Inflammatory macrophage (primary cell): Measurements from ENCODE around the gene SELL.
"Not testable (repeated sequence)": the region's sequence is repeated elsewhere in the genome, so short reads cannot be mapped to it uniquely, and the experiment has no call there.

Experiments used
- DNase-seq, 2 donors: peaks; one replicate each; pipeline ENCODE4 v3.0.0-alpha.2; 2020 to 2022
- total RNA-seq, 18 experiments: gene quantifications; one replicate each; lab custom pipeline; 2026; ENCODE audit warnings: mixed read lengths in 6 of 18, inconsistent platforms in 2 of 18; lab: John Stamatoyannopoulos, UW

SELL gene
- 0.16 to 20.3 (median 2.4) reads per million in 18 experiments for total RNA-seq

- DNase-seq = peak; percentile 80 to 86
Measured at GRCh38 chr1:169711469-169712308, at the start of gene SELL. Gene SELL (minus strand): TSS chr1:169711620. CDS start chr1:169711498, 122 bp downstream.

- DNase-seq = no peak
Measured at GRCh38 chr1:169759038-169759437, 47.6 kb upstream of the SELL start.

DNA sequence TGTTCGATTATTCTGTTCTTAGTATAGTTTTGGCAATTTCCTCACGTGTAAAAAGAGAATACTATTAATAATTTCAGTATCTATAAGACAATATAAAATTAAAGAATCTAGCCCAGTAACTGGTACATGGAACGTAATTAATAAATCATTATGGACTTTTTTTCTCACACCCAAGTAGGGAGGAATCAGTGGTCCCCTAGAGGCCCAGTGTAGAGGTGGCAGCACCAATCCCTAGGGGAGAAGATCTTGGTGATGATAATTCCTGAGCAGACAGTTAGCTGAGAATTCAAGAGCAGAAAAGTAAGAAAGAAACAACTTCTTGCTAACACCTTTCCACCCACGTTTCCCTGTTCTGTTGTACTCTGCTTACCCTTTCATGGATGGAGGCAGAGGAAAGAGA, 42.1 kb upstream of the SELL start:
- DNase-seq = no peak

GRCh38 chr1:169750041-169750440, 38.6 kb upstream of the SELL start:
- DNase-seq = no peak

GRCh38 chr1:169746550-169746949, 35.1 kb upstream of the SELL start:
- DNase-seq = no peak

GRCh38 chr1:169745015-169745861, 33.8 kb upstream of the SELL start:
- no peak for DNase-seq

DNA sequence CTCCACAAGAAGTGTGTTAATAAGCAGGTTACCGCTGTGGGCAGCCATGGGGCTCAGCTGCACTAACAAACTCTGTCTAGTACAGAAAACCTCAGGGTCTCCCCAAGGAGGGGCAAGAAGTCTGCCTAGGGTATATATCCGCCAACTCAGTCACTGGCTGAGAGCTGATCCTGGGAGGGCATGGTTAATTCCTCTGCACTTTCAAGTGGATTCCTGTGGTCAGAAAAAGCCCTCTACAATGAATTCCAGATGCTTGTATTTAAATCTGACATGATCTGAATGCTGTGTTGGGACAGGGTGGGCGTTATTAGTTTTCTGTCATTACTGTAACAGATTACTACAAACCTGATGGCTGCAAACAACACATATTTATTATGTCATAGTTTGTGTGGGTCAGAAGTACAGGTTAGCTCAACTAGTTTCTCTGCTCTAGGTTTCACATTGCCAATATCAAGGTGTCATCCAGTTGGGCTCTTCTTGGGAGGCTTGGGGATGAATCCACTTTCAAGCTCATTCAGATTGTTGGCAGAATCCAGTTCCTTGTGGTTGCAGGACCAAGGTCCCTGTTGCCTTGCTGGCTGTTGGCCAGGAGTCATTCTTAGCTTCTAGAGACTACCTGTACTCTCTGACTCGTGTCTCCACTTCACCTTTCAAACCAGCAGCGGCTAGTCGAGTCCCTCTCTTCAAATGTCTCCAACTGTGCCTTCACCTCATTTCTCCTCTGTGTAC, 30.4 kb upstream of the SELL start:
- DNase-seq = no peak

DNA sequence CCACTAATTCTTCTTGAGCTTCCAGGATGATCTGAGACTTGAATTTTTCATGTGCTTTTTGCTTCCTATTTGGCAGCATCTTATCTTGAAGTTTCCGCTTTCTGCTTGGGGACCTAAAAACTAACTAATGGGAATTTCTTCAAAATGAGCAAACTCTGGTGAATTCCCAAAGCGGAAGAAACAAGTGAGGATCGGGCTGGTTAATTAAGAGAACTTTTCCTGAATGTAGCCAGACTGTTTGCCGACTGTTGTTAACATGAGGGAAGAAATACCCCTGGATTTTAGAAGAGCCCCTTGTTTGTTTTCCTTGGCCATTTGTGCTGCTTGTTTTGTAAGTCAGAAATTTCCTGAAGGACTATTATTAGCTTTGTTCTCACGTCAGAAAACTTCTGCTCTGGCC, 28.6 kb upstream of the SELL start:
- no peak for DNase-seq

DNA sequence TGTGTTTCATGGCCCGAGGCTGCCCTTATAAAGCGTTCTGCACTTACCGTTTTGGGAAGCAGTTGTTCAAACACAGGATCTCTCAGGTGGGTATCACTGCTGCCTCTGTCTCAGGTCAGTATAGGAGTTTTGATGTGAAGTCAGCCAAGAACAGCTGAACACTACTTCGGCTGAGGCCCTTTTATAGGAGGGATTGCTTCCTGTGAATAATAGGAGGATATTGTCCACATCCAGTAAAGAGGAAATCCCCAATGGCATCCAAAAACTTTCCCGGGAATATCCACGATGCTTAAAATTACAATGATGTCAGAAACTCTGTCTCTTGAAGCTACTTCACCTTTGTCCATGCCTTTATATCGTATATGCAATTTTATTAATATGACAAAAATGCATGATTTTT, 22.5 kb upstream of the SELL start, which contains the start of gene SELE:
Gene SELE (minus strand): TSS at position 156 of the 400 bp plus-strand sequence. CDS start 467 bp downstream, outside the sequence.
- no peak for DNase-seq

DNA sequence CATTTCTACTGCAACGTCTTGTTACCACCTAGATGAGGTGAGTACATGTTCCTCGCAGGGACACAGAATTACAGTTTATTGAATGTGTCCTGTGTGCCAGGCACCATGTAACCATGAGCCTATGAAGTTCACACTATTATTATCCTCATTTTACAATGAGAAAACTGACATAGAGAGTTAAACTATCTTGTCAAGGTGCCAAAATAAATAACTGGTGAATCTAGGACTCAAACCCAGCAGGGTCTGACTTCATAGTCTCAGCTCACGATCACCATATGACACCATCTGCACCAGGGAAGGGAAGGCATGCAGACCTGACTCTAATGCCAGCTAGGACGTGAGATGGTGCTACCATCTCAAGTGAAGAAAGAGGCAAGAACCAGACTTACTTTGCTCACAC, 20.0 kb upstream of the SELL start:
- DNase-seq = no peak

- DNase-seq = no peak
Measured at GRCh38 chr1:169729991-169730390, 18.6 kb upstream of the SELL start.

DNA sequence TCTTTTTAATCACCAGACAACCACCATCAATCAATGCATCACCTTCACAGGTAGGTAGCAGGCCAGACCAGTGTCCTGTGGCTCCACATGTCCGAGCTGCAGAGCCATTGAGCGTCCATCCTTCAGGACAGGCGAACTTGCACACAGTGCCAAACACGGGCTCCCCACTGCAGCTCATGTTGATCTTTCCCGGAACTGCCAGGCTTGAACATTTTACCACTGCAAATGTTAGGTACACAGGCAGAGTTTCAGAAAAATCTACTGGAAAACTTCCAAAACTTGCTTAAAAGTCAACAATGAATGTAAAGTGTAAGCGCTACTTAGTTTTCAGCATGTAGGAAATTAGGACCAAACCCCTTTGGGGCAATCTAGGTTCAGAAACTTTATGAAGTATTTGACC, 15.9 kb upstream of the SELL start:
- DNase-seq = no peak

- no peak for DNase-seq
Measured at GRCh38 chr1:169726851-169727250, 15.4 kb upstream of the SELL start.

DNA sequence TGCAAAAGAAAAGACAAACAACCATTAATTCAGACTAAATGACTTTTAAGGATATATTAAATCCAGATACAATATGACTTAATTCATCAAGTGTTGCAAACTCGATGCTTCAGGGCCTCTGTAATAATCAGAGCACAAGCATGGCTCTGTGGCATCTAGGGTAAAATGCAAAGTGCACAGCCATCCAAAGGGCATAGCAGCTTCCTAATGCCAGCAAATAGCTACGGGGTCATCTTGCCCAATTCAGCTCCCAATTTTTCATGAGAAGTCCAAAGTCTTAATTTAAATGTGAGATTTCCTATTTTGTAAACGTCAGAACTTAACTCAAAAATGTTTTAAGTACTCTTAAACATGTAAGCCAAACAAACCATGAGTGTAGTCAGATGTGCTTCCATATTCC, 14.5 kb upstream of the SELL start:
- DNase-seq = no peak

- DNase-seq = no peak
Measured at GRCh38 chr1:169724168-169724567, 12.7 kb upstream of the SELL start.

DNA sequence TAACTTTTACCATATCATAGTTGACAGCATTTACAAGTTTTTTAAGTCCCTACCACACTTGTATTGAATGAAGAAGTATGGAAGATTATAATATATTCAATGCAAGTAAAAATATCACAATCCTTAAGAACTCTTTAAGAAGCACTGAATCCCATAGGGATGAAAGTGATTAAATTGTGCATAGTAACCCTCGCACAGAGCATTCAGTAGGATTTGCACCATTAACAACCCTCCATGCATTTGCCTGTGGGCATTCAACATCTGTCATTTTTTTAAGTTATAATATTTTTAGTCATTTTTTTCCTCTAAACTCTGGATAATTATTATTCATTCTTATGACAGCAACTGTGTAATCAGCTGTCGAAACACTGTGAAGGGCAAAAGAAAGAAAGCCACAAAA, 12.3 kb upstream of the SELL start:
- no peak for DNase-seq

- no peak for DNase-seq
Measured at GRCh38 chr1:169722779-169723178, 11.4 kb upstream of the SELL start.

DNA sequence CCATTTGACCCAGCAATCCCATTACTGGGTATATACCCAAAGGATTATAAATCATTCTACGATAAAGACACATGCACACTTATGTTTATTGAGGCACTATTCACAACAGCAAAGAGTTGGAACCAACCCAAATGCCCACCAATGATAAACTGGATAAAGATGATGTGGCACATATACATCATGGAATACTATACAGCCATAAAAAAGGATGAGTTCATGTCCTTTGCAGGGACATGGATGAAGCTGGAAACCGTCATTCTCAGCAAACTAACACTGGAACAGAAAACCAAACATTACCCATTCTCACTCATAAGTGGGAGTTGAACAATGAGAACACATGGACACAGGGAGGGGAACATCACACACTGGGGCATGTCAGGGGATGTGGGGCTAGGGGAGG, 3.7 kb upstream of the SELL start:
- DNase-seq = not testable (repeated sequence)

GRCh38 chr1:169713090-169713489, 1.7 kb upstream of the SELL start:
- DNase-seq = not testable (repeated sequence)

GRCh38 chr1:169712309-169712631, 850 bp upstream of the SELL start:
- no peak for DNase-seq

- peak in 1 of 2 donors; percentile 35 for DNase-seq
Measured at GRCh38 chr1:169708647-169709046, 2.8 kb downstream of the SELL start.

- no peak for DNase-seq
Measured at GRCh38 chr1:169707912-169708604, 3.4 kb downstream of the SELL start.
